GM12878 (cell line): ENCODE data around the gene SEC24D. TPM values are rescaled to one million over a fixed set of nuclear protein-coding genes. Genes with fewer than 3 reads are reported as not detected.

Source experiments
- BHLHE40 ChIP-seq, 2 experiments: fragments of 450-650 bp in 1 of 2; IDR thresholded peaks; 2 replicates each; pipeline ENCODE4 v1.6.1; 2011 to 2017; ENCODE audit warnings: low read depth in 2 of 2, borderline replicate concordance in 1 of 2, improper control_type of control experiment in 1 of 2, low read length in 1 of 2, mild to moderate bottlenecking in 1 of 2
- CEBPZ ChIP-seq: fragments of 150-350 bp; IDR thresholded peaks from 2 replicates; pipeline ENCODE4 v1.6.1; 2016; ENCODE audit warnings: low read depth, low read length
- E4F1 ChIP-seq: fragments of 450-650 bp; IDR thresholded peaks from 2 replicates; pipeline ENCODE4 v1.6.1; 2018; ENCODE audit warnings: borderline replicate concordance, mild to moderate bottlenecking; ENCODE audit not compliant: partially characterized antibody
- KLF5 ChIP-seq: fragments of 450-650 bp; IDR thresholded peaks from 2 replicates; pipeline ENCODE4 v1.6.1; 2014; ENCODE audit warnings: mild to moderate bottlenecking; ENCODE audit not compliant: partially characterized antibody
- NKRF ChIP-seq: fragments of 450-650 bp; conservative IDR thresholded peaks from 2 replicates; pipeline ENCODE4 v1.6.1; 2017; ENCODE audit warnings: mild to moderate bottlenecking, moderate library complexity
- NR2C2 ChIP-seq: IDR thresholded peaks from 2 replicates; pipeline ENCODE4 v1.6.1; 2011; ENCODE audit warnings: borderline replicate concordance, low read depth; ENCODE audit not compliant: control insufficient read depth, insufficient read length
- polyA plus RNA-seq, 11 experiments: library from polyadenylated mRNA; depleted of rRNA in 4 of 11; unstranded in 6 of 11; stranded (reverse) in 5 of 11; fragments of >200 nt; fragmentation: Nextera tagmentation in 4 of 11; fragmentation: Illumina TruSeq in 1 of 11; extraction: Ambion mirVana in 4 of 11; extraction: Trizol in 1 of 11; gene quantifications; 1 replicate in 1 of 11; 2 replicates in 10 of 11; pipeline versions ENCODE4 v1.2.1 to v1.2.3, GENCODE V29; 2011 to 2016; ENCODE audit warnings: inconsistent platforms in 2 of 11, missing spikeins in 2 of 11, low read depth in 1 of 11
- total RNA-seq, 4 experiments: library from RNA; depleted of rRNA in 3 of 4; stranded (reverse); fragments of >200 nt in 3 of 4; fragmentation: Illumina TruSeq in 1 of 4; extraction: Trizol in 1 of 4; gene quantifications; 2 replicates each; pipeline versions ENCODE4 v1.2.1 to v1.2.3, GENCODE V29; 2013 to 2021

Gene SEC24D
- total and polyA plus RNA-seq, 10 of the 15 experiments (the other 5 are each of a cell fraction or from before 2014, with no cell fraction given), result 12.8 to 61.9 (median 25.6) TPM

GRCh38 chr4:118866442-118866841 lies 30.5 kb upstream of the SEC24D start (continued):
- TF ChIP-seq NKRF, result no peak
- TF ChIP-seq CEBPZ, result no peak
- no peak for TF ChIP-seq BHLHE40 (IDR thresholded peaks at IDR 0.05; ENCODE audit: borderline replicate concordance in 1 of 2, low read depth in 2 of 2, low read length in 1 of 2)
- no peak for TF ChIP-seq NR2C2
- no peak for TF ChIP-seq KLF5
- TF ChIP-seq E4F1, result no peak
